DMS 273 (cell line): Measurements from ENCODE around the gene TNC.

ENCODE experiments used
- DNase-seq: peaks from one replicate; lab custom pipeline; 2025; ENCODE audit not compliant: unreplicated experiment; lab: John Stamatoyannopoulos, UW

TNC gene

GRCh38 chr9:114981063-114981462 lies 136.9 kb downstream of the TNC start:
- DNase-seq = no peak

GRCh38 chr9:114973216-114973615 lies 144.7 kb downstream of the TNC start:
- no peak for DNase-seq

- no peak for DNase-seq
These were observed 145.3 kb downstream of the TNC start for GRCh38 chr9:114972510-114973136.
